Measurements from ENCODE around the gene STYK1.

DNA sequence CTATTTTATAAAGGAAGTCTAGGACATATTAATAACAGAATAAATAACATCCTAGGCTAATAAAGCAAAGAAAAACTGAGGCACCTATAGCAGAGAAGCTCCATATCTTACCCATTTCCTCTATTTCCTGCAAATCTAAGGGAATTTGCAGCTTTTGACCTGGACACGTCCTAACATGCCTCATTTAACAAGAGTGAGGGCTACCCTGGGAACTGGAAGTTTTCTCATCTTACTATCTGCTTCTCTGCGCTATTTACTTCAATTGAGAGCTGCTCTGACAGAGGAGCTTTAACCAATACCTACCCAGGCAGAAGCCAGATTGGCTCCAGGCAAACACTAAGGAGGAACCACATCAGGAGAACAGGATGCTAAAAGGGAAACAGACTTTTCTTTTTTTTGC, 43.6 kb upstream of the STYK1 start:
- TF ChIP-seq ZNF121 (CRISPR knock-in tag; conservative IDR thresholded peaks at IDR 0.05) (no peak), SMARCE1 (IDR thresholded peaks at IDR 0.05) (no peak), KDM2B (CRISPR knock-in tag; IDR thresholded peaks at IDR 0.05) (no peak), ZNF316 (IDR thresholded peaks at IDR 0.05) (no peak), ETV1 (tag; conservative IDR thresholded peaks at IDR 0.05; ENCODE audit: low read depth) (no peak), HNRNPK (IDR thresholded peaks at IDR 0.05; ENCODE audit: low read depth, low read length, poor library complexity, severe bottlenecking) (no peak)
- TF ChIP-seq, protein P1, sequence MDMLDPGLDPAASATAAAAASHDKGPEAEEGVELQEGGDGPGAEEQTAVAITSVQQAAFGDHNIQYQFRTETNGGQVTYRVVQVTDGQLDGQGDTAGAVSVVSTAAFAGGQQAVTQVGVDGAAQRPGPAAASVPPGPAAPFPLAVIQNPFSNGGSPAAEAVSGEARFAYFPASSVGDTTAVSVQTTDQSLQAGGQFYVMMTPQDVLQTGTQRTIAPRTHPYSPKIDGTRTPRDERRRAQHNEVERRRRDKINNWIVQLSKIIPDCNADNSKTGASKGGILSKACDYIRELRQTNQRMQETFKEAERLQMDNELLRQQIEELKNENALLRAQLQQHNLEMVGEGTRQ (CRISPR knock-in tag; IDR thresholded peaks at IDR 0.05), result no peak
- TF ChIP-seq, protein P2, sequence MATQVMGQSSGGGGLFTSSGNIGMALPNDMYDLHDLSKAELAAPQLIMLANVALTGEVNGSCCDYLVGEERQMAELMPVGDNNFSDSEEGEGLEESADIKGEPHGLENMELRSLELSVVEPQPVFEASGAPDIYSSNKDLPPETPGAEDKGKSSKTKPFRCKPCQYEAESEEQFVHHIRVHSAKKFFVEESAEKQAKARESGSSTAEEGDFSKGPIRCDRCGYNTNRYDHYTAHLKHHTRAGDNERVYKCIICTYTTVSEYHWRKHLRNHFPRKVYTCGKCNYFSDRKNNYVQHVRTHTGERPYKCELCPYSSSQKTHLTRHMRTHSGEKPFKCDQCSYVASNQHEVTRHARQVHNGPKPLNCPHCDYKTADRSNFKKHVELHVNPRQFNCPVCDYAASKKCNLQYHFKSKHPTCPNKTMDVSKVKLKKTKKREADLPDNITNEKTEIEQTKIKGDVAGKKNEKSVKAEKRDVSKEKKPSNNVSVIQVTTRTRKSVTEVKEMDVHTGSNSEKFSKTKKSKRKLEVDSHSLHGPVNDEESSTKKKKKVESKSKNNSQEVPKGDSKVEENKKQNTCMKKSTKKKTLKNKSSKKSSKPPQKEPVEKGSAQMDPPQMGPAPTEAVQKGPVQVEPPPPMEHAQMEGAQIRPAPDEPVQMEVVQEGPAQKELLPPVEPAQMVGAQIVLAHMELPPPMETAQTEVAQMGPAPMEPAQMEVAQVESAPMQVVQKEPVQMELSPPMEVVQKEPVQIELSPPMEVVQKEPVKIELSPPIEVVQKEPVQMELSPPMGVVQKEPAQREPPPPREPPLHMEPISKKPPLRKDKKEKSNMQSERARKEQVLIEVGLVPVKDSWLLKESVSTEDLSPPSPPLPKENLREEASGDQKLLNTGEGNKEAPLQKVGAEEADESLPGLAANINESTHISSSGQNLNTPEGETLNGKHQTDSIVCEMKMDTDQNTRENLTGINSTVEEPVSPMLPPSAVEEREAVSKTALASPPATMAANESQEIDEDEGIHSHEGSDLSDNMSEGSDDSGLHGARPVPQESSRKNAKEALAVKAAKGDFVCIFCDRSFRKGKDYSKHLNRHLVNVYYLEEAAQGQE (IDR thresholded peaks at IDR 0.05; ENCODE audit: borderline replicate concordance), result no peak
- TF ChIP-seq, protein P2 (CRISPR knock-in tag; IDR thresholded peaks at IDR 0.05; ENCODE audit: low read depth), result no peak
- TF ChIP-seq, protein P3, sequence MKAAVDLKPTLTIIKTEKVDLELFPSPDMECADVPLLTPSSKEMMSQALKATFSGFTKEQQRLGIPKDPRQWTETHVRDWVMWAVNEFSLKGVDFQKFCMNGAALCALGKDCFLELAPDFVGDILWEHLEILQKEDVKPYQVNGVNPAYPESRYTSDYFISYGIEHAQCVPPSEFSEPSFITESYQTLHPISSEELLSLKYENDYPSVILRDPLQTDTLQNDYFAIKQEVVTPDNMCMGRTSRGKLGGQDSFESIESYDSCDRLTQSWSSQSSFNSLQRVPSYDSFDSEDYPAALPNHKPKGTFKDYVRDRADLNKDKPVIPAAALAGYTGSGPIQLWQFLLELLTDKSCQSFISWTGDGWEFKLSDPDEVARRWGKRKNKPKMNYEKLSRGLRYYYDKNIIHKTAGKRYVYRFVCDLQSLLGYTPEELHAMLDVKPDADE (conservative IDR thresholded peaks at IDR 0.05; ENCODE audit: control insufficient read depth, low read depth, low read length), result no peak
- TF ChIP-seq, protein P4, sequence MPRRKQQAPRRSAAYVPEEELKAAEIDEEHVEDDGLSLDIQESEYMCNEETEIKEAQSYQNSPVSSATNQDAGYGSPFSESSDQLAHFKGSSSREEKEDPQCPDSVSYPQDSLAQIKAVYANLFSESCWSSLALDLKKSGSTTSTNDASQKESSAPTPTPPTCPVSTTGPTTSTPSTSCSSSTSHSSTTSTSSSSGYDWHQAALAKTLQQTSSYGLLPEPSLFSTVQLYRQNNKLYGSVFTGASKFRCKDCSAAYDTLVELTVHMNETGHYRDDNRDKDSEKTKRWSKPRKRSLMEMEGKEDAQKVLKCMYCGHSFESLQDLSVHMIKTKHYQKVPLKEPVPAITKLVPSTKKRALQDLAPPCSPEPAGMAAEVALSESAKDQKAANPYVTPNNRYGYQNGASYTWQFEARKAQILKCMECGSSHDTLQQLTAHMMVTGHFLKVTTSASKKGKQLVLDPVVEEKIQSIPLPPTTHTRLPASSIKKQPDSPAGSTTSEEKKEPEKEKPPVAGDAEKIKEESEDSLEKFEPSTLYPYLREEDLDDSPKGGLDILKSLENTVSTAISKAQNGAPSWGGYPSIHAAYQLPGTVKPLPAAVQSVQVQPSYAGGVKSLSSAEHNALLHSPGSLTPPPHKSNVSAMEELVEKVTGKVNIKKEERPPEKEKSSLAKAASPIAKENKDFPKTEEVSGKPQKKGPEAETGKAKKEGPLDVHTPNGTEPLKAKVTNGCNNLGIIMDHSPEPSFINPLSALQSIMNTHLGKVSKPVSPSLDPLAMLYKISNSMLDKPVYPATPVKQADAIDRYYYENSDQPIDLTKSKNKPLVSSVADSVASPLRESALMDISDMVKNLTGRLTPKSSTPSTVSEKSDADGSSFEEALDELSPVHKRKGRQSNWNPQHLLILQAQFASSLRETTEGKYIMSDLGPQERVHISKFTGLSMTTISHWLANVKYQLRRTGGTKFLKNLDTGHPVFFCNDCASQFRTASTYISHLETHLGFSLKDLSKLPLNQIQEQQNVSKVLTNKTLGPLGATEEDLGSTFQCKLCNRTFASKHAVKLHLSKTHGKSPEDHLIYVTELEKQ (CRISPR knock-in tag; IDR thresholded peaks at IDR 0.05), result no peak

Measured in K562 (cell line).